ENCODE results near the gene METTL16.

- no peak for TF ChIP-seq CTCF (conservative IDR thresholded peaks at IDR 0.05; ENCODE audit: low read length)
- TF ChIP-seq EZH2phosphoT487 (IDR thresholded peaks at IDR 0.05; ENCODE audit: borderline replicate concordance, low read depth, low read length), result no peak
Observed at GRCh38 chr17:2380226-2380922, 131.3 kb downstream of the METTL16 start.
